ENCODE measurements around the gene PTPN21. TPM values are rescaled to one million over a fixed set of nuclear protein-coding genes. Genes with fewer than 3 reads are reported as not detected.
A peak's percentile ranks its signal among the peaks of the same experiment; 100 is the strongest.
"Not testable (repeated sequence)": the region's sequence is repeated elsewhere in the genome, so short reads cannot be mapped to it uniquely, and the experiment has no call there.

PTPN21 gene
- total and polyA plus RNA-seq, 7 experiments from 2014 or later, result 0.34 TPM; not detected in 6

DNA sequence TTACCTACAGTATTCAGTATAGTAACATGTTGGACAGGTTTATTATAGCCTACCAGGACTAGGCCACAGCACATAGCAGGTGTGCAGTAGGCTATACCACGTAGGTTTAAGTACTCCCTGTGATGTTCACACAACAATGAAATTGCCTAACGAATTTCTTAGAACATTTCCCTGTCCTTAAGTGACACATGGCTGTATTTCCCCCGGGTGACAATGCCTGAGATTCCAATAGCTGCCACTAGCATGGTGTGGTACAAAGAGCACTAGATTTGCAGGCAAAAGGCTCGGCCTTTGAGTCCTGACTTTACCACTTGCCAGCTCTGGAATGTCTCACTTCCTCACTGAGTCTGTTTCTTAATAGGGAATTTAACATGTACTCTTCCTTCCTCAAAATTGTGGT lies 19.7 kb downstream of the PTPN21 start:
- peak; percentile 58 for ATAC-seq
- Histone ChIP-seq H3K27ac (ENCODE audit: low read depth, low read length) (no peak overlapping the region), H3K36me3 (ENCODE audit: control insufficient read depth in 2 of 3, insufficient read depth in 3 of 3, low read length in 3 of 3) (no peaks in the 10 kb centered on the region), H3K4me1 (ENCODE audit: control insufficient read depth in 2 of 2, insufficient read depth in 2 of 2, low read length in 2 of 2) (no peaks in the 10 kb centered on the region), H3K9me3 (ENCODE audit: control insufficient read depth in 2 of 3, low read length in 3 of 3) (no peaks in the 10 kb centered on the region), H3K27me3 (ENCODE audit: control insufficient read depth in 2 of 2, insufficient read depth in 2 of 2, low read length in 2 of 2) (no peaks in the 10 kb centered on the region), H3K4me3 (ENCODE audit: low read length) (no peak overlapping the region)
- ChIA-PET POLR2A (no interaction called here), CTCF (no interaction called here)
- Mint-ChIP-seq H3K4me3 (no peak overlapping the region), H3K27me3 (peaks cover 0 to 19% (median 9%) of the 10 kb centered on the region in 5 donors), H3K4me1 (no peaks in the 10 kb centered on the region), H3K9me3 (peaks cover 0 to 7% (median 5%) of the 10 kb centered on the region in 11 donors), H3K27ac (no peak overlapping the region), H3K36me3 (peaks cover 0 to 3% (median 0%) of the 10 kb centered on the region in 5 donors)
- intact Hi-C loops (cut with micrococcal nuclease), result no loop called here
- DNase-seq, result no peak

DNA sequence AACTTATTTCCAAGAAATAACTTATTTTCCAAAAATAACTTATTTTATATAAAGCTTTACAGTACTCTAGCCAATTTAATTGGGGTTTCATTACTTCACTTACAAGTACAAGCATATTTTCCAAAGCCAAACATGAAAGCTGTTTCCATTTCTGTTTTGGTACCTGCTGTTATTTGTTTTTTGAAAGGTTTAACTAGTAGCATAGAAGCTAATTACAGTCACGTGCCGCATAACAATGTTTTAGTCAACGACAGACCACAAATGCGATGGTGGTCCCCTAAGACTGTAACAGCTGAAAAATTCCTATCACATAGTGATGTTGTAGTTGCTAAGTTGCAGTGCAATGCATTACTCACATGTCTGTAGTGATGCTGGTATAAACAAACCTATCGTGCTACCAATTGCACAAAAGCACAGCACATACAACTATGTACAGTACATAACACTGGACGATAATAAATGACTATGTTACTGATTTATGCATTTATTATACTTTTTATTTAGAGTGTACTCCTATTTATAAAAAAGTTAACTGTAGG lies 21.7 kb downstream of the PTPN21 start:
- H3K4me1 Mint-ChIP-seq, result no peaks in the 10 kb centered on the region
- H3K4me3 ChIP-seq (ENCODE audit: low read length), result no peak overlapping the region
- H3K4me3 Mint-ChIP-seq, result no peak overlapping the region
- H3K9me3 ChIP-seq (ENCODE audit: control insufficient read depth in 2 of 3, low read length in 3 of 3), result peaks cover 0 to 4% (median 0%) of the 10 kb centered on the region in 3 experiments
- POLR2A ChIA-PET, result no interaction called here
- no peaks in the 10 kb centered on the region for H3K36me3 ChIP-seq (ENCODE audit: control insufficient read depth in 2 of 3, insufficient read depth in 3 of 3, low read length in 3 of 3)
- no peaks in the 10 kb centered on the region for H3K27me3 ChIP-seq (ENCODE audit: control insufficient read depth in 2 of 2, insufficient read depth in 2 of 2, low read length in 2 of 2)
- H3K27ac ChIP-seq (ENCODE audit: low read depth, low read length), result no peak overlapping the region
- H3K4me1 ChIP-seq (ENCODE audit: control insufficient read depth in 2 of 2, insufficient read depth in 2 of 2, low read length in 2 of 2), result no peaks in the 10 kb centered on the region
- H3K27ac Mint-ChIP-seq, result no peak overlapping the region
- no peak for DNase-seq
- no peak for ATAC-seq
- intact Hi-C loops (cut with micrococcal nuclease), result no loop called here
- CTCF ChIA-PET, result no interaction called here
- peaks cover 3 to 26% (median 12%) of the 10 kb centered on the region in 11 donors for H3K9me3 Mint-ChIP-seq
- H3K27me3 Mint-ChIP-seq, result peaks cover under 1 to 16% (median 14%) of the 10 kb centered on the region in 5 donors
- H3K36me3 Mint-ChIP-seq, result peaks cover 0 to 6% (median 3%) of the 10 kb centered on the region in 5 donors

DNA sequence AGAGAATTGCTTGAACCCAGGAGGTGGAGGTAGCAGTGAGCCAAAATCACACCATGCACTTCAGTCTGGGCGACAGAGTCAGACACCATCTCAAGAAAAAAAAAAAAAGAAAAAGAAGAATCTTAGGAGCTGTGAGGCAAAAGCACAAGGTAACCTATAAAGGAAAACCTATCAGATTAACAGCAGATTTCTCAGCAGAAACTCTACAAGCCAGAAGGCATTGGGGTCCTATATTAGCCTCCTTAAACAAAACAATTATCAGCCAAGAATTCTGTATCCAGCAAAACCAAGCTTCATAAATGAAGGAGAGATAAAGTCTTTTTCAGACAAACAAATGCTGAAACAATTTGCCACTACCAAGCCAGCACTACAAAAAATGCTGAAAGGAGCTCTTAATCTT lies 24.9 kb downstream of the PTPN21 start:
- POLR2A ChIA-PET; H3K4me3 ChIP-seq (ENCODE audit: low read length); H3K27ac Mint-ChIP-seq; H3K27ac ChIP-seq (ENCODE audit: low read depth, low read length); H3K4me3 Mint-ChIP-seq; H3K4me1 ChIP-seq (ENCODE audit: control insufficient read depth in 2 of 2, insufficient read depth in 2 of 2, low read length in 2 of 2); CTCF ChIA-PET; intact Hi-C loops (cut with micrococcal nuclease); H3K36me3 ChIP-seq (ENCODE audit: control insufficient read depth in 2 of 3, insufficient read depth in 3 of 3, low read length in 3 of 3); H3K9me3 ChIP-seq (ENCODE audit: control insufficient read depth in 2 of 3, low read length in 3 of 3); H3K36me3 Mint-ChIP-seq; ATAC-seq; H3K27me3 ChIP-seq (ENCODE audit: control insufficient read depth in 2 of 2, insufficient read depth in 2 of 2, low read length in 2 of 2); H3K4me1 Mint-ChIP-seq; DNase-seq: not testable (repeated sequence)
- peaks cover 21 to 34% (median 30%) of the 10 kb centered on the region in 5 donors for H3K27me3 Mint-ChIP-seq
- H3K9me3 Mint-ChIP-seq, result peaks cover 3 to 30% (median 12%) of the 10 kb centered on the region in 11 donors

- no peaks in the 10 kb centered on the region for H3K9me3 ChIP-seq (ENCODE audit: control insufficient read depth in 2 of 3, low read length in 3 of 3)
- H3K27me3 ChIP-seq (ENCODE audit: control insufficient read depth in 2 of 2, insufficient read depth in 2 of 2, low read length in 2 of 2), result no peaks in the 10 kb centered on the region
- Mint-ChIP-seq H3K36me3 (peaks cover 0 to 5% (median 0%) of the 10 kb centered on the region in 5 donors), H3K4me3 (no peak overlapping the region), H3K9me3 (peaks cover 0 to 11% (median 4%) of the 10 kb centered on the region in 11 donors), H3K4me1 (no peaks in the 10 kb centered on the region), H3K27me3 (peaks cover 24 to 46% (median 32%) of the 10 kb centered on the region in 5 donors), H3K27ac (no peak overlapping the region)
- ChIA-PET POLR2A (no interaction called here), CTCF (interaction anchor here (0.6 kb wide), 1 partner anchor 175 kb away, joined by 3 read pairs; no protein-coding TSS in a partner anchor)
- no peak overlapping the region for H3K27ac ChIP-seq (ENCODE audit: low read depth, low read length)
- no peak overlapping the region for H3K4me3 ChIP-seq (ENCODE audit: low read length)
- H3K4me1 ChIP-seq (ENCODE audit: control insufficient read depth in 2 of 2, insufficient read depth in 2 of 2, low read length in 2 of 2), result no peaks in the 10 kb centered on the region
- H3K36me3 ChIP-seq (ENCODE audit: control insufficient read depth in 2 of 3, insufficient read depth in 3 of 3, low read length in 3 of 3), result no peaks in the 10 kb centered on the region
- intact Hi-C loops (cut with micrococcal nuclease), result no loop called here
- no peak for DNase-seq
- ATAC-seq, result no peak
These were observed 32.4 kb downstream of the PTPN21 start for GRCh38 chr14:88522393-88522792.

DNA sequence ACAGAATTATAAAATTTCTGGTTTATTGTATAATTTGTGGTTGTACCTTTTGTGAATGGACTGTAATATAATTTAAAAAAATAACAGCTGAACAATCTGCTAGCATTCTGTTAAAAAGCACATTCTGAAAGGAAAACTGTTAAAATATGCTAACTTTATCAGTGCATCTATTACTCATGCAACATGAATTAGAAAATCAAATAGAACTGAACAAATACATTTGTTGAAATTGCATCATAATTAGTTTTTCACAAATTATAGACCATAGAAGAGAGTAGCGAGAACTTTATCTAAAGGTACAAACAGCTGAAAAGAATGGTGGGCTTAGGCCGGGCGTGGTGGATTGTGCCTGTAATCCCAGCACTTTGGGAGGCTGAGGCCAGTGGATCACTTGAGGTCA lies 33.0 kb downstream of the PTPN21 start:
- no peaks in the 10 kb centered on the region for H3K4me1 ChIP-seq (ENCODE audit: control insufficient read depth in 2 of 2, insufficient read depth in 2 of 2, low read length in 2 of 2)
- no peaks in the 10 kb centered on the region for H3K36me3 ChIP-seq (ENCODE audit: control insufficient read depth in 2 of 3, insufficient read depth in 3 of 3, low read length in 3 of 3)
- CTCF ChIA-PET, result interaction anchor here (0.6 kb wide), 1 partner anchor 176 kb away, joined by 3 read pairs; no protein-coding TSS in a partner anchor
- no peaks in the 10 kb centered on the region for H3K9me3 ChIP-seq (ENCODE audit: control insufficient read depth in 2 of 3, low read length in 3 of 3)
- H3K4me3 ChIP-seq (ENCODE audit: low read length), result no peak overlapping the region
- peaks cover 0 to 5% (median 0%) of the 10 kb centered on the region in 5 donors for H3K36me3 Mint-ChIP-seq
- POLR2A ChIA-PET, result no interaction called here
- DNase-seq (no peak), ATAC-seq (no peak)
- H3K4me1 Mint-ChIP-seq, result peaks cover 0 to 3% (median 0%) of the 10 kb centered on the region in 7 donors
- H3K27me3 ChIP-seq (ENCODE audit: control insufficient read depth in 2 of 2, insufficient read depth in 2 of 2, low read length in 2 of 2), result no peaks in the 10 kb centered on the region
- H3K9me3 Mint-ChIP-seq, result peaks cover 0 to 11% (median 4%) of the 10 kb centered on the region in 11 donors
- H3K27ac Mint-ChIP-seq, result no peak overlapping the region
- H3K27ac ChIP-seq (ENCODE audit: low read depth, low read length), result no peak overlapping the region
- H3K4me3 Mint-ChIP-seq, result no peak overlapping the region
- peaks cover 26 to 41% (median 29%) of the 10 kb centered on the region in 5 donors for H3K27me3 Mint-ChIP-seq
- intact Hi-C loops (cut with micrococcal nuclease), result no loop called here

DNA sequence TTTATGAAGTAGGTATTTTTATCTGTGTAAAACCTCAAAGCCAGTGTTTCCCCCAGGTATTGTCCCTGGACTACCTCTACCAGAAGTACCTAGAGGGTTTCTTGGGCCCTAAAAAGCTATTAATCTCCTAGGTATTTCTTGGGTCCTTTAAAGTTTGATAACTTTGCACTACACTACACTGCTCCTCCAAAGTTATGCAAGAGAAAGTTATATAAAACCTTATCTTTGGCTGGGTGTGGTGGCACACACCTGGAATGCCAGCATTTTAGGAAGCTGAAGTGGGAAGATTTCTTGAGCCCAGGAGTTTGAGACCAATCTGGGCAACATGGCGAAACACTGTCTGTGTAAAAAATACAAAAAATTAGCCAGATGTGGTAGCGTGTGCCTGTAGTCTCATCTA lies 34.9 kb downstream of the PTPN21 start:
- H3K27ac Mint-ChIP-seq, result no peak overlapping the region
- no peak overlapping the region for H3K4me3 ChIP-seq (ENCODE audit: low read length)
- ATAC-seq (no peak), DNase-seq (no peak)
- H3K36me3 ChIP-seq (ENCODE audit: control insufficient read depth in 2 of 3, insufficient read depth in 3 of 3, low read length in 3 of 3), result no peaks in the 10 kb centered on the region
- peaks cover 22 to 44% (median 33%) of the 10 kb centered on the region in 5 donors for H3K27me3 Mint-ChIP-seq
- no peak overlapping the region for H3K27ac ChIP-seq (ENCODE audit: low read depth, low read length)
- H3K4me1 ChIP-seq (ENCODE audit: control insufficient read depth in 2 of 2, insufficient read depth in 2 of 2, low read length in 2 of 2), result no peaks in the 10 kb centered on the region
- POLR2A ChIA-PET, result no interaction called here
- no peaks in the 10 kb centered on the region for H3K9me3 ChIP-seq (ENCODE audit: control insufficient read depth in 2 of 3, low read length in 3 of 3)
- H3K4me1 Mint-ChIP-seq, result peaks cover 0 to 3% (median 0%) of the 10 kb centered on the region in 7 donors
- peaks cover 0 to 5% (median 0%) of the 10 kb centered on the region in 5 donors for H3K36me3 Mint-ChIP-seq
- intact Hi-C loops (cut with micrococcal nuclease), result no loop called here
- H3K4me3 Mint-ChIP-seq, result no peak overlapping the region
- CTCF ChIA-PET, result no interaction called here
- H3K27me3 ChIP-seq (ENCODE audit: control insufficient read depth in 2 of 2, insufficient read depth in 2 of 2, low read length in 2 of 2), result no peaks in the 10 kb centered on the region
- H3K9me3 Mint-ChIP-seq, result peaks cover 0 to 11% (median 3%) of the 10 kb centered on the region in 11 donors

Data from naive thymus-derived CD4-positive, alpha-beta T cell (primary cell).